GM23338 (cell line): Measurements from ENCODE around the gene NCOA4. TPM values are rescaled to one million over a fixed set of nuclear protein-coding genes. Genes with fewer than 3 reads are reported as not detected.

Source experiments
- ATAC-seq: fragments of 200-7000 bp; cut with Tn5 transposase; 3 replicates; pipeline ENCODE4 v1.9.1; 2020
- DNase-seq: peaks from one replicate; pipeline ENCODE4 v3.0.0-alpha.2; 2015; ENCODE audit warnings: low spot score
- H2AFZ ChIP-seq: fragments of 200-600 bp; sonication (generic); 2 replicates; pipeline ENCODE4 v1.8.0; 2016; ENCODE audit warnings: antibody characterized with exemption, mild to moderate bottlenecking, moderate library complexity
- H3F3A ChIP-seq: fragments of 200-600 bp; sonication (generic); replicated peaks from 2 replicates; pipeline ENCODE4 v1.8.0; 2017; ENCODE audit warnings: antibody characterized with exemption, mixed run types, low read depth
- H3K27ac ChIP-seq: fragments of 200-600 bp; sonication (generic); 2 replicates; pipeline ENCODE4 v1.6.1; 2016; ENCODE audit warnings: low read depth
- H3K27me3 ChIP-seq: fragments of 200-600 bp; sonication (generic); 2 replicates; pipeline ENCODE4 v1.8.0; 2016; ENCODE audit warnings: mild to moderate bottlenecking, mixed run types, moderate library complexity; ENCODE audit not compliant: insufficient read depth
- H3K36me3 ChIP-seq: fragments of 200-600 bp; sonication (generic); 2 replicates; pipeline ENCODE4 v1.8.0; 2016; ENCODE audit warnings: mild to moderate bottlenecking; ENCODE audit not compliant: insufficient read depth
- H3K4me1 ChIP-seq: fragments of 200-600 bp; sonication (generic); 2 replicates; pipeline ENCODE4 v1.8.0; 2016; ENCODE audit warnings: mild to moderate bottlenecking, moderate library complexity; ENCODE audit not compliant: insufficient read depth
- H3K4me2 ChIP-seq: fragments of 200-600 bp; sonication (generic); 2 replicates; pipeline ENCODE4 v1.7.1; 2017; ENCODE audit warnings: mixed run types
- H3K4me3 ChIP-seq: fragments of 200-600 bp; sonication (generic); 2 replicates; pipeline ENCODE4 v1.6.1; 2016; ENCODE audit warnings: mixed run types
- H3K79me2 ChIP-seq: fragments of 200-600 bp; sonication (generic); replicated peaks from 2 replicates; pipeline ENCODE4 v1.8.0; 2017; ENCODE audit warnings: mild to moderate bottlenecking; ENCODE audit not compliant: insufficient read depth
- H3K9me2 ChIP-seq: fragments of 200-600 bp; sonication (generic); 2 replicates; pipeline ENCODE4 v1.8.0; 2017; ENCODE audit not compliant: insufficient read depth
- H4K20me1 ChIP-seq: fragments of 200-600 bp; sonication (generic); replicated peaks from 2 replicates; pipeline ENCODE4 v1.8.0; 2017; ENCODE audit warnings: mild to moderate bottlenecking; ENCODE audit not compliant: insufficient read depth
- H3K27ac Mint-ChIP-seq: 2 replicates; pipeline ENCODE4 v1.8.0; 2020; ENCODE audit warnings: inconsistent platforms, mild to moderate bottlenecking, moderate library complexity, mixed read lengths
- H3K27me3 Mint-ChIP-seq: 3 replicates; pipeline ENCODE4 v1.8.0; 2022; ENCODE audit warnings: low read depth, mild to moderate bottlenecking, moderate library complexity, mixed read lengths, inconsistent platforms; ENCODE audit not compliant: insufficient read depth, poor library complexity
- H3K36me3 Mint-ChIP-seq: 3 replicates; pipeline ENCODE4 v1.8.0; 2021; ENCODE audit warnings: low read depth, mild to moderate bottlenecking, inconsistent platforms, moderate library complexity, mixed read lengths
- H3K4me1 Mint-ChIP-seq: 3 replicates; pipeline ENCODE4 v1.8.0; 2020; ENCODE audit warnings: mild to moderate bottlenecking, inconsistent platforms, mixed read lengths
- H3K4me3 Mint-ChIP-seq: 3 replicates; pipeline ENCODE4 v1.8.0; 2021; ENCODE audit warnings: moderate library complexity, mild to moderate bottlenecking, inconsistent platforms, mixed read lengths
- H3K9me3 Mint-ChIP-seq: 3 replicates; pipeline ENCODE4 v1.8.0; 2020; ENCODE audit warnings: moderate library complexity, mild to moderate bottlenecking, inconsistent platforms, mixed read lengths
- CREB1 ChIP-seq: fragments of 250-450 bp; sonication (Bioruptor Pico); IDR thresholded peaks from 2 replicates; pipeline ENCODE4 v1.5.0; 2020; ENCODE audit warnings: low read depth, mild to moderate bottlenecking, moderate library complexity
- EZH2 ChIP-seq: fragments of 200-600 bp; sonication (generic); IDR thresholded peaks from one replicate; pipeline ENCODE4 v1.8.0; 2017; ENCODE audit warnings: antibody characterized with exemption, mild to moderate bottlenecking, low read depth; ENCODE audit not compliant: unreplicated experiment
- JUNB ChIP-seq: IDR thresholded peaks from one replicate; pipeline ENCODE4 v1.6.1; 2016; ENCODE audit warnings: antibody characterized with exemption; ENCODE audit not compliant: unreplicated experiment
- NANOG ChIP-seq: IDR thresholded peaks from 2 replicates; pipeline ENCODE4 v1.6.1; 2016; ENCODE audit warnings: antibody characterized with exemption, borderline replicate concordance
- STAT1 ChIP-seq: IDR thresholded peaks from one replicate; pipeline ENCODE4 v1.6.1; 2016; ENCODE audit warnings: antibody characterized with exemption; ENCODE audit not compliant: unreplicated experiment
- ZNF331 ChIP-seq: fragments of 250-450 bp; sonication (Bioruptor Pico); IDR thresholded peaks from 2 replicates; pipeline ENCODE4 v1.5.0; 2020; ENCODE audit warnings: low read depth, mild to moderate bottlenecking, moderate library complexity
- polyA plus RNA-seq: library from polyadenylated mRNA; unstranded; fragments of >200 nt; fragmentation: Nextera tagmentation; extraction: Ambion mirVana; gene quantifications from 2 replicates; pipeline ENCODE4 v1.2.1, GENCODE V29; 2016
- total RNA-seq: library from RNA; depleted of rRNA; stranded (reverse); fragments of >200 nt; shearing (Covaris generic); gene quantifications from 2 replicates; pipeline ENCODE4 v1.2.3, GENCODE V29; 2014
- TF ChIP-seq, protein P1 (sequence below): fragments of 250-450 bp; sonication (Bioruptor Pico); IDR thresholded peaks from 2 replicates; pipeline ENCODE4 v1.5.0; 2020; ENCODE audit warnings: mild to moderate bottlenecking, moderate library complexity

NCOA4 gene
- total and polyA plus RNA-seq, 2 experiments from 2014 or later, result 24.9 to 76.9 TPM

DNA sequence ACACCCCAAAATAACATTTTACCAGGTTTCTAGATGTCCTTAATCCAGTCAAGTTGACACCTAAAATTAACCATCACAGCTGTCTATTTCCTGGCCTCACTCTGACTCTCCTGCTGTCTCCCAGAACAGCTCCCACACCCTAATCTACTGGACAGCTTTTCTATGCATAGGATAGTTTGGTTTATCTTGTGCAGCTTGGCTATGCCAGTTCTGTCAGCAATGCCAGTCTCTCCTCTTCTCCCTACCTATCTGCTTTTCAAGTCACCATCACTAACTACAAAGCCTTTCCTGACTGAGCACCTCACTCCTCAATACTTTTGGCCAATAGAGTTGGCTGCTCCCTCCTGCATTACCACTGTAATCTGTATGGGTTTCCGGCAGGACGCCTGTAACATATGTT, 5.0 kb downstream of the NCOA4 start:
- H3K9me3 Mint-ChIP-seq, result no peaks in the 10 kb centered on the region; the same call in 2 of the 3 replicates
- peaks cover 29% of the 10 kb centered on the region for H4K20me1 ChIP-seq
- peaks cover 85% of the 10 kb centered on the region for H3K79me2 ChIP-seq
- H3K27me3 ChIP-seq, result no peaks in the 10 kb centered on the region
- no peaks in the 10 kb centered on the region; the same call in 2 of the 3 replicates for H3K36me3 Mint-ChIP-seq
- no peak overlapping the region for H3K27ac Mint-ChIP-seq
- peaks cover 39% of the 10 kb centered on the region for H3K4me1 ChIP-seq
- H3K4me1 Mint-ChIP-seq, result peaks cover 31% of the 10 kb centered on the region
- H3K27ac ChIP-seq, result no peak overlapping the region
- no peak for TF ChIP-seq ZNF331 (CRISPR knock-in tag)
- TF ChIP-seq CREB1 (CRISPR knock-in tag), result no peak
- TF ChIP-seq JUNB, result no peak
- no peak for TF ChIP-seq NANOG
- no peak for TF ChIP-seq STAT1
- TF ChIP-seq, protein P1, sequence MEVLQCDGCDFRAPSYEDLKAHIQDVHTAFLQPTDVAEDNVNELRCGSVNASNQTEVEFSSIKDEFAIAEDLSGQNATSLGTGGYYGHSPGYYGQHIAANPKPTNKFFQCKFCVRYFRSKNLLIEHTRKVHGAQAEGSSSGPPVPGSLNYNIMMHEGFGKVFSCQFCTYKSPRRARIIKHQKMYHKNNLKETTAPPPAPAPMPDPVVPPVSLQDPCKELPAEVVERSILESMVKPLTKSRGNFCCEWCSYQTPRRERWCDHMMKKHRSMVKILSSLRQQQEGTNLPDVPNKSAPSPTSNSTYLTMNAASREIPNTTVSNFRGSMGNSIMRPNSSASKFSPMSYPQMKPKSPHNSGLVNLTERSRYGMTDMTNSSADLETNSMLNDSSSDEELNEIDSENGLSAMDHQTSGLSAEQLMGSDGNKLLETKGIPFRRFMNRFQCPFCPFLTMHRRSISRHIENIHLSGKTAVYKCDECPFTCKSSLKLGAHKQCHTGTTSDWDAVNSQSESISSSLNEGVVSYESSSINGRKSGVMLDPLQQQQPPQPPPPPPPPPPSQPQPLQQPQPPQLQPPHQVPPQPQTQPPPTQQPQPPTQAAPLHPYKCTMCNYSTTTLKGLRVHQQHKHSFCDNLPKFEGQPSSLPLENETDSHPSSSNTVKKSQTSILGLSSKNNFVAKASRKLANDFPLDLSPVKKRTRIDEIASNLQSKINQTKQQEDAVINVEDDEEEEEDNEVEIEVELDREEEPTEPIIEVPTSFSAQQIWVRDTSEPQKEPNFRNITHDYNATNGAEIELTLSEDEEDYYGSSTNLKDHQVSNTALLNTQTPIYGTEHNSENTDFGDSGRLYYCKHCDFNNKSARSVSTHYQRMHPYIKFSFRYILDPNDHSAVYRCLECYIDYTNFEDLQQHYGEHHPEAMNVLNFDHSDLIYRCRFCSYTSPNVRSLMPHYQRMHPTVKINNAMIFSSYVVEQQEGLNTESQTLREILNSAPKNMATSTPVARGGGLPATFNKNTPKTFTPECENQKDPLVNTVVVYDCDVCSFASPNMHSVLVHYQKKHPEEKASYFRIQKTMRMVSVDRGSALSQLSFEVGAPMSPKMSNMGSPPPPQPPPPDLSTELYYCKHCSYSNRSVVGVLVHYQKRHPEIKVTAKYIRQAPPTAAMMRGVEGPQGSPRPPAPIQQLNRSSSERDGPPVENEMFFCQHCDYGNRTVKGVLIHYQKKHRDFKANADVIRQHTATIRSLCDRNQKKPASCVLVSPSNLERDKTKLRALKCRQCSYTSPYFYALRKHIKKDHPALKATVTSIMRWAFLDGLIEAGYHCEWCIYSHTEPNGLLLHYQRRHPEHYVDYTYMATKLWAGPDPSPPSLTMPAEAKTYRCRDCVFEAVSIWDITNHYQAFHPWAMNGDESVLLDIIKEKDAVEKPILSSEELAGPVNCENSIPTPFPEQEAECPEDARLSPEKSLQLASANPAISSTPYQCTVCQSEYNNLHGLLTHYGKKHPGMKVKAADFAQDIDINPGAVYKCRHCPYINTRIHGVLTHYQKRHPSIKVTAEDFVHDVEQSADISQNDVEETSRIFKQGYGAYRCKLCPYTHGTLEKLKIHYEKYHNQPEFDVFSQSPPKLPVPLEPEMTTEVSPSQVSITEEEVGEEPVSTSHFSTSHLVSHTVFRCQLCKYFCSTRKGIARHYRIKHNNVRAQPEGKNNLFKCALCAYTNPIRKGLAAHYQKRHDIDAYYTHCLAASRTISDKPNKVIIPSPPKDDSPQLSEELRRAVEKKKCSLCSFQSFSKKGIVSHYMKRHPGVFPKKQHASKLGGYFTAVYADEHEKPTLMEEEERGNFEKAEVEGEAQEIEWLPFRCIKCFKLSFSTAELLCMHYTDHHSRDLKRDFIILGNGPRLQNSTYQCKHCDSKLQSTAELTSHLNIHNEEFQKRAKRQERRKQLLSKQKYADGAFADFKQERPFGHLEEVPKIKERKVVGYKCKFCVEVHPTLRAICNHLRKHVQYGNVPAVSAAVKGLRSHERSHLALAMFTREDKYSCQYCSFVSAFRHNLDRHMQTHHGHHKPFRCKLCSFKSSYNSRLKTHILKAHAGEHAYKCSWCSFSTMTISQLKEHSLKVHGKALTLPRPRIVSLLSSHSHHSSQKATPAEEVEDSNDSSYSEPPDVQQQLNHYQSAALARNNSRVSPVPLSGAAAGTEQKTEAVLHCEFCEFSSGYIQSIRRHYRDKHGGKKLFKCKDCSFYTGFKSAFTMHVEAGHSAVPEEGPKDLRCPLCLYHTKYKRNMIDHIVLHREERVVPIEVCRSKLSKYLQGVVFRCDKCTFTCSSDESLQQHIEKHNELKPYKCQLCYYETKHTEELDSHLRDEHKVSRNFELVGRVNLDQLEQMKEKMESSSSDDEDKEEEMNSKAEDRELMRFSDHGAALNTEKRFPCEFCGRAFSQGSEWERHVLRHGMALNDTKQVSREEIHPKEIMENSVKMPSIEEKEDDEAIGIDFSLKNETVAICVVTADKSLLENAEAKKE (CRISPR knock-in tag), result no peak
- no peak for TF ChIP-seq EZH2
- no peaks in the 10 kb centered on the region for H3K9me2 ChIP-seq
- no peak for DNase-seq
- no peaks in the 10 kb centered on the region for H3K36me3 ChIP-seq
- no peak for ATAC-seq
- no peak overlapping the region for H3K4me2 ChIP-seq
- no peaks in the 10 kb centered on the region for H3F3A ChIP-seq
- H2AFZ ChIP-seq, result no peak overlapping the region
- H3K4me3 Mint-ChIP-seq, result no peak overlapping the region
- no peak overlapping the region for H3K4me3 ChIP-seq
- H3K27me3 Mint-ChIP-seq, result peaks cover under 1% of the 10 kb centered on the region

DNA sequence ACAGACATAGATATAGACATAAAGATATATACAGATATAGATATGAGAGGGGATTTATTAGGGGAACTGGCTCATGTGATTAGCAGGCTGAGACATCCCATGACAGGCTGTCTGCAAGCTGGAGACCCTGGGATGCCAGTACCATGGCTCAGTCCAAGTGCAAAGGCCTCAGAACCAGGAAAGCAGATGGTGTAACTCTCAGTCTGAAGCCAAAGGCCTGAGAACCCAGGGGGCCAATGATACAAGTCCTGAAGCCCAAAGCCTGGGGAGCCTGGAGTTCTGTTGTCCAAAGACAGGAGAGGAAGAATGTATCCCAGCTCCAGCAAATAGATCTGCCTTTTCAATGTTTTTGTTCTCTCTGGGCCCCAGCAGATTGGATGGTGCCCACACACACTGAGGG, 5.5 kb downstream of the NCOA4 start:
- Histone ChIP-seq H3K9me2 (no peaks in the 10 kb centered on the region), H2AFZ (no peak overlapping the region), H3K4me3 (no peak overlapping the region), H3F3A (no peaks in the 10 kb centered on the region), H3K4me2 (no peak overlapping the region), H3K36me3 (no peaks in the 10 kb centered on the region), H3K27ac (no peak overlapping the region), H3K79me2 (peaks cover 90% of the 10 kb centered on the region), H3K27me3 (no peaks in the 10 kb centered on the region), H4K20me1 (peaks cover 29% of the 10 kb centered on the region), H3K4me1 (peaks cover 43% of the 10 kb centered on the region)
- Mint-ChIP-seq H3K36me3 (no peaks in the 10 kb centered on the region; the same call in 2 of the 3 replicates), H3K9me3 (no peaks in the 10 kb centered on the region; the same call in 2 of the 3 replicates), H3K4me1 (peaks cover 36% of the 10 kb centered on the region), H3K27me3 (no peaks in the 10 kb centered on the region), H3K4me3 (no peak overlapping the region), H3K27ac (no peak overlapping the region)
- no peak for ATAC-seq
- DNase-seq, result no peak
- TF ChIP-seq, protein P1 (CRISPR knock-in tag), result no peak
